ENCODE results near the gene LRRC55. TPM values are rescaled to one million over a fixed set of nuclear protein-coding genes. Genes with fewer than 3 reads are reported as not detected.

Gene LRRC55
- total RNA-seq, 6 donors from 2014 or later = 0.10 to 0.11 TPM; not detected in 4

GRCh38 chr11:57203359-57203758 is 21.6 kb downstream of the LRRC55 start:
- H3K27ac ChIP-seq = no peak overlapping the region
- H3K4me3 ChIP-seq = no peak overlapping the region
- peak in 1 of 2 donors; percentile 65 for ATAC-seq (ENCODE audit: low FRiP score in 2 of 2)
- H3K9me3 ChIP-seq = no peaks in the 10 kb centered on the region
- DNase-seq = no peak
- 47 to 50% methylated on average over 3 of the region's 3 CpGs for WGBS, 2 donors
- peaks cover 5 to 21% (median 9%) of the 10 kb centered on the region in 4 donors for H3K4me1 ChIP-seq
- TF ChIP-seq CTCF (IDR thresholded peaks at IDR 0.05) (no peak), POLR2AphosphoS5 (IDR thresholded peaks at IDR 0.05) (peak in 1 of 2 donors; percentile 60)
- H3K36me3 ChIP-seq = no peaks in the 10 kb centered on the region
- H3K27me3 ChIP-seq = no peaks in the 10 kb centered on the region

- WGBS, 2 donors = 72 to 78% methylated on average over 6 to 7 of the region's 7 CpGs
- H3K27me3 ChIP-seq = no peaks in the 10 kb centered on the region
- ATAC-seq (ENCODE audit: low FRiP score in 2 of 2) (no peak), DNase-seq (no peak)
- peaks cover 5 to 21% (median 9%) of the 10 kb centered on the region in 4 donors for H3K4me1 ChIP-seq
- no peak overlapping the region for H3K27ac ChIP-seq
- H3K4me3 ChIP-seq = no peak overlapping the region
- TF ChIP-seq CTCF (IDR thresholded peaks at IDR 0.05) (no peak), EP300 (IDR thresholded peaks at IDR 0.05) (no peak), POLR2A (IDR thresholded peaks at IDR 0.05) (no peak), POLR2AphosphoS5 (IDR thresholded peaks at IDR 0.05) (no peak)
- no peaks in the 10 kb centered on the region for H3K9me3 ChIP-seq
- H3K36me3 ChIP-seq = no peaks in the 10 kb centered on the region
These were observed 22.2 kb downstream of the LRRC55 start for GRCh38 chr11:57203882-57204480.

GRCh38 chr11:57205041-57205641 is 23.4 kb downstream of the LRRC55 start:
- TF ChIP-seq POLR2AphosphoS5 (IDR thresholded peaks at IDR 0.05) = no peak
- no peak for TF ChIP-seq POLR2A (IDR thresholded peaks at IDR 0.05)
- TF ChIP-seq EP300 (IDR thresholded peaks at IDR 0.05) = no peak
- no peak for TF ChIP-seq CTCF (IDR thresholded peaks at IDR 0.05)
- peak overlapping the region in 1 of 4 donors; percentile 29 for H3K27ac ChIP-seq
- H3K4me3 ChIP-seq = no peak overlapping the region
- WGBS, 2 donors = 19 to 37% methylated on average over 3 of the region's 3 CpGs
- peaks cover 5 to 21% (median 9%) of the 10 kb centered on the region in 4 donors for H3K4me1 ChIP-seq
- H3K36me3 ChIP-seq = no peaks in the 10 kb centered on the region
- no peak for ATAC-seq (ENCODE audit: low FRiP score in 2 of 2)
- DNase-seq = peak in 1 of 2 donors; percentile 21
- H3K9me3 ChIP-seq = no peaks in the 10 kb centered on the region
- H3K27me3 ChIP-seq = no peaks in the 10 kb centered on the region

GRCh38 chr11:57207168-57207567 is 25.4 kb downstream of the LRRC55 start:
- no peak for TF ChIP-seq POLR2A (IDR thresholded peaks at IDR 0.05)
- no peak for TF ChIP-seq POLR2AphosphoS5 (IDR thresholded peaks at IDR 0.05)
- TF ChIP-seq CTCF (IDR thresholded peaks at IDR 0.05) = no peak
- no peak for TF ChIP-seq EP300 (IDR thresholded peaks at IDR 0.05)
- DNase-seq (peak in 1 of 2 donors; percentile 38), ATAC-seq (ENCODE audit: low FRiP score in 2 of 2) (no peak)
- Histone ChIP-seq H3K9me3 (no peaks in the 10 kb centered on the region), H3K36me3 (no peaks in the 10 kb centered on the region), H3K27ac (peak overlapping the region in 1 of 4 donors; percentile 39), H3K4me3 (no peak overlapping the region), H3K27me3 (no peaks in the 10 kb centered on the region), H3K4me1 (peaks cover 0 to 13% (median 8%) of the 10 kb centered on the region in 4 donors)
- WGBS, 2 donors = 51 to 78% methylated on average over 1 to 6 of the region's 6 CpGs

GRCh38 chr11:57210781-57211180 is 29.0 kb downstream of the LRRC55 start:
- ATAC-seq (ENCODE audit: low FRiP score in 2 of 2) = no peak
- 36 to 40% methylated on average over 7 of the region's 7 CpGs for WGBS, 2 donors
- Histone ChIP-seq H3K36me3 (no peaks in the 10 kb centered on the region), H3K27ac (no peak overlapping the region), H3K9me3 (no peaks in the 10 kb centered on the region), H3K4me3 (no peak overlapping the region), H3K4me1 (peaks cover 11 to 25% (median 17%) of the 10 kb centered on the region in 4 donors), H3K27me3 (no peaks in the 10 kb centered on the region)
- DNase-seq = no peak
- TF ChIP-seq POLR2AphosphoS5 (IDR thresholded peaks at IDR 0.05) (no peak), CTCF (IDR thresholded peaks at IDR 0.05) (no peak), EP300 (IDR thresholded peaks at IDR 0.05) (no peak), POLR2A (IDR thresholded peaks at IDR 0.05) (no peak)

Data from upper lobe of left lung (tissue), 6 donors.